ACC112 (cell line): ENCODE data around the gene TMEM151B.

ENCODE experiments used
- H2AFZ ChIP-seq: fragments of 200-600 bp; sonication (generic); one replicate; pipeline ENCODE4 v1.6.0; 2017; ENCODE audit warnings: antibody characterized with exemption, low read length; ENCODE audit not compliant: unreplicated experiment
- H3K27ac ChIP-seq: fragments of 200-600 bp; sonication (generic); 2 replicates; pipeline ENCODE4 v1.5.1; 2014; ENCODE audit warnings: low read depth, mild to moderate bottlenecking, antibody characterized with exemption, low read length, moderate library complexity
- H3K27me3 ChIP-seq: fragments of 200-600 bp; sonication (generic); 2 replicates; pipeline ENCODE4 v1.6.1; 2014; ENCODE audit warnings: mild to moderate bottlenecking, antibody characterized with exemption, low read length, moderate library complexity, mixed read lengths; ENCODE audit not compliant: insufficient read depth
- H3K36me3 ChIP-seq: fragments of 200-600 bp; sonication (generic); 2 replicates; pipeline ENCODE4 v1.6.1; 2016; ENCODE audit warnings: mild to moderate bottlenecking, antibody characterized with exemption, low read length, moderate library complexity, mixed read lengths; ENCODE audit not compliant: insufficient read depth
- H3K4me1 ChIP-seq: fragments of 200-600 bp; sonication (generic); one replicate; pipeline ENCODE4 v1.6.1; 2016; ENCODE audit warnings: low read length, mixed read lengths; ENCODE audit not compliant: insufficient read depth, unreplicated experiment, control insufficient read depth
- H3K4me3 ChIP-seq: fragments of 200-600 bp; sonication (generic); 2 replicates; pipeline ENCODE4 v1.5.1; 2014; ENCODE audit warnings: mild to moderate bottlenecking, low read depth, low read length
- H3K79me2 ChIP-seq: fragments of 200-600 bp; sonication (generic); one replicate; pipeline ENCODE4 v1.6.0; 2016; ENCODE audit warnings: low read length; ENCODE audit not compliant: control insufficient read depth, unreplicated experiment, insufficient read depth

The TMEM151B gene

GRCh38 chr6:44246663-44247337 lies 23.4 kb upstream of the TMEM151B start, which contains the start of gene HSP90AB1:
Gene HSP90AB1, plus strand, starts transcription at chr6:44247101. Its CDS starts 1,529 bp downstream, at chr6:44248630.
- Histone ChIP-seq H2AFZ (peak within 1 kb of the TSS; percentile 20), H3K36me3 (peaks cover 42% of the 10 kb centered on the region), H3K4me3 (peak within 1 kb of the TSS; percentile 95), H3K79me2 (peaks cover 49% of the 10 kb centered on the region), H3K27ac (peak within 1 kb of the TSS; percentile 75), H3K4me1 (peaks cover 36% of the 10 kb centered on the region), H3K27me3 (no peaks in the 10 kb centered on the region)

DNA sequence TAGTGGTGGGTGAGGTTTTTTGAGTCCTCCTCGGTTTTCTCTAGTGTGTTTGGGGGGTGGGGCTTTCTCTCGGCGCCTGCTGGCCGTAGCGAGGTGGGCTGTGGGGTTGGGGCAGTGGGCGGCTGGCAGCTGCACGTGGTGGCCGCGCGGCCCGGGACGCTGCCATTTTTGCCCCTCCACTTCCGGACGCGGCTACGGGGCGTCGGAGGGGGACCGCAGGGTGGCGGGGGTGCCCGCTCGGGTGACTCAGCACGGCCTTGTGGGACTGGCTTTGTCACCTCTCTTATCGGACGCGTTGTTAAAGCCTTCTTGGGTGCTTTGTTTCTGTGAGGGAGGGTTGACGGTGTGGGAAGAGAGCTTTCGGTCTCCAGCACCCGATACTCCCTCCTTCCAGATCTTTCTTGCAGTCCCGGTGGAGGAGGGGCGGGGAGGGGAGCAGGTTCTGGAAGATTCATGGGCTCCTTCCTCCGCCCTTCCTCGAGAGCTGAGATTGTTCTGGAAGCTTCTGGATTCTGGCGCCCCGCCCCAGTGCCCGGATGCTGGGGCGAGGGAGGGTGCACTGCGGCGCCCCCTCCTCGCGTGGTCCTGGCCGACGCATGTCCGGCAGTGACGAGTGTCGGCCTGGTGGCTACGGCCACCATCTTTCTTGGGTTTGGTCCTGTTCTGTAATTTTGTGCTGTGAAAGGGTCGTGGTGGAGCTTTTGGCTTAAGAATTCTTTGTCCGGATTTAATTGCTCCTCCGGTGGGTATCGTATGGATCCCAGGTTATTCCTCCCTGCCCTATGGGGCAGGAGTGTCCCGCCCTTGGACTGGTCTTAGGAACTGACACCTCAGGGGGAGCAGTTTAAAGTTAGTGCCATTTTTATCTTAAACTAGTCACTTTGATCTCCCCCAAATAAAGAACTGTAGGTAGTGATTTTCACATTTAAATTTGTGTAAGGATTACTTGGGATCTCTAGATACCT lies 22.6 kb upstream of the TMEM151B start:
- Histone ChIP-seq H3K27me3 (no peaks in the 10 kb centered on the region), H3K4me3 (peak overlapping the region; percentile 95), H2AFZ (no peak overlapping the region), H3K79me2 (peaks cover 50% of the 10 kb centered on the region), H3K36me3 (peaks cover 47% of the 10 kb centered on the region), H3K27ac (peak overlapping the region; percentile 75), H3K4me1 (peaks cover 39% of the 10 kb centered on the region)

DNA sequence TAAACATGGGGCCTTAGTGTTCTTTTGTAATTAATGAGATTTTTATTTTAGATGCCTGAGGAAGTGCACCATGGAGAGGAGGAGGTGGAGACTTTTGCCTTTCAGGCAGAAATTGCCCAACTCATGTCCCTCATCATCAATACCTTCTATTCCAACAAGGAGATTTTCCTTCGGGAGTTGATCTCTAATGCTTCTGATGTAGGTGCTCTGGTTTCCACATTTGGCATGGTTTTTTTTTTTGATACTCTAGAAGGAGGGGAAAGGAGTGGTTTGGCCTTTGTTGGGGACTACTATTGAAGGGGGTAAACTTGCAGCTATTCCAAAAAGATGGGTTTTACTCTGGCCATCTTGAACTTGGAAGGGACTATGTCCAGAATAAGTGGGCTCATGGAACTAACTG lies 21.7 kb upstream of the TMEM151B start:
- Histone ChIP-seq H3K36me3 (peaks cover 54% of the 10 kb centered on the region), H3K4me3 (peak overlapping the region; percentile 95), H3K79me2 (peaks cover 50% of the 10 kb centered on the region), H3K27me3 (no peaks in the 10 kb centered on the region), H3K27ac (peak overlapping the region; percentile 75), H3K4me1 (peaks cover 39% of the 10 kb centered on the region), H2AFZ (no peak overlapping the region)

GRCh38 chr6:44249082-44249748 lies 21.0 kb upstream of the TMEM151B start:
- H2AFZ ChIP-seq: no peak overlapping the region
- no peaks in the 10 kb centered on the region for H3K27me3 ChIP-seq
- H3K79me2 ChIP-seq: peaks cover 50% of the 10 kb centered on the region
- peaks cover 40% of the 10 kb centered on the region for H3K4me1 ChIP-seq
- H3K27ac ChIP-seq: 0 out of 2 replicates have a peak overlapping the region, but pooled peaks have one; percentile 75
- peaks cover 54% of the 10 kb centered on the region for H3K36me3 ChIP-seq
- H3K4me3 ChIP-seq: peak overlapping the region; percentile 95

- Histone ChIP-seq H2AFZ (no peak overlapping the region), H3K4me3 (peak overlapping the region; percentile 95; the same call in 1 of the 2 replicates), H3K36me3 (peaks cover 58% of the 10 kb centered on the region), H3K79me2 (peaks cover 50% of the 10 kb centered on the region), H3K27me3 (no peaks in the 10 kb centered on the region), H3K27ac (peak overlapping the region; percentile 39; the same call in 1 of the 2 replicates), H3K4me1 (peaks cover 46% of the 10 kb centered on the region)
Observed at GRCh38 chr6:44250067-44250717, 20.1 kb upstream of the TMEM151B start.

GRCh38 chr6:44250718-44251123 lies 19.5 kb upstream of the TMEM151B start:
- no peak overlapping the region for H3K4me3 ChIP-seq
- H3K4me1 ChIP-seq: peaks cover 46% of the 10 kb centered on the region
- peaks cover 51% of the 10 kb centered on the region for H3K79me2 ChIP-seq
- H3K27ac ChIP-seq: peak overlapping the region; percentile 39; the same call in 1 of the 2 replicates
- H3K36me3 ChIP-seq: peaks cover 60% of the 10 kb centered on the region
- no peaks in the 10 kb centered on the region for H3K27me3 ChIP-seq
- no peak overlapping the region for H2AFZ ChIP-seq

- Histone ChIP-seq H3K4me1 (peaks cover 49% of the 10 kb centered on the region), H3K36me3 (peaks cover 60% of the 10 kb centered on the region), H2AFZ (no peak overlapping the region), H3K27me3 (no peaks in the 10 kb centered on the region), H3K79me2 (peaks cover 62% of the 10 kb centered on the region), H3K27ac (no peak overlapping the region), H3K4me3 (no peak overlapping the region)
Observed at GRCh38 chr6:44251576-44252524, 18.4 kb upstream of the TMEM151B start.

DNA sequence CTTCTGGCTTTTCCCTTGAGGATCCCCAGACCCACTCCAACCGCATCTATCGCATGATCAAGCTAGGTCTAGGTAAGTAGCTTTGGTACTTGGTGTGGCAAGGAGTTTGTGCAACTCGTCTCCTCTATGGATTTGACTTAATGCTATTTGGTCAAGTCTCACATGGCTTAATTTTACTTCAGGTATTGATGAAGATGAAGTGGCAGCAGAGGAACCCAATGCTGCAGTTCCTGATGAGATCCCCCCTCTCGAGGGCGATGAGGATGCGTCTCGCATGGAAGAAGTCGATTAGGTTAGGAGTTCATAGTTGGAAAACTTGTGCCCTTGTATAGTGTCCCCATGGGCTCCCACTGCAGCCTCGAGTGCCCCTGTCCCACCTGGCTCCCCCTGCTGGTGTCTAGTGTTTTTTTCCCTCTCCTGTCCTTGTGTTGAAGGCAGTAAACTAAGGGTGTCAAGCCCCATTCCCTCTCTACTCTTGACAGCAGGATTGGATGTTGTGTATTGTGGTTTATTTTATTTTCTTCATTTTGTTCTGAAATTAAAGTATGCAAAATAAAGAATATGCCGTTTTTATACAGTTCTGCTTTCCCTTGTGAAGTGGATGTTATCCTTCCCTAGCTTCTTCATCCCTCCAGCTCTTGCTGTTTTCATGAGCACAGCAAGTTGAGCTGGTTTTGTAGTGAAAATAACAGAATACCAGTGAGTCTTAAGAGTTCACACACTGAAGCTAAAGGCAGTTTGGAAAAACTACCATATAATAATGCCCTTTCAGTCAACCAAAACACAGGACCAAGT lies 16.7 kb upstream of the TMEM151B start:
- H3K27ac ChIP-seq: no peak overlapping the region
- H3K4me1 ChIP-seq: peaks cover 54% of the 10 kb centered on the region
- peaks cover 46% of the 10 kb centered on the region for H3K79me2 ChIP-seq
- peaks cover 48% of the 10 kb centered on the region for H3K36me3 ChIP-seq
- H3K27me3 ChIP-seq: no peaks in the 10 kb centered on the region
- no peak overlapping the region for H2AFZ ChIP-seq
- no peak overlapping the region for H3K4me3 ChIP-seq
